GM10248 (cell line): ENCODE results near the gene GMDS.

Experiments
- CTCF ChIA-PET: fragments of 300-600 bp; sonication (Branson Sonifier 250); formaldehyde crosslinking; extraction: SDS; loops from one replicate; lab custom pipeline; 2021; ENCODE audit warnings: antibody characterized with exemption; lab: Yijun Ruan, JAX
- POLR2A ChIA-PET: fragments of 350-650 bp; sonication (Branson Sonifier 250); formaldehyde crosslinking; extraction: SDS; loops from one replicate; lab custom pipeline; 2020; ENCODE audit warnings: antibody characterized with exemption; lab: Yijun Ruan, JAX
- DNase-seq: peaks from one replicate; pipeline ENCODE4 v3.0.0; 2012; ENCODE audit errors: extremely low spot score
- TF ChIP-seq, protein P1 (sequence below): IDR thresholded peaks from 2 replicates; pipeline ENCODE4 v1.5.1; 2012; ENCODE audit warnings: mild to moderate bottlenecking, low read depth; ENCODE audit errors: extremely low read depth, missing control alignments, control extremely low read depth

Gene GMDS

GRCh38 chr6:1586861-1587450 lies 658.4 kb downstream of the GMDS start:
- TF ChIP-seq, protein P1, sequence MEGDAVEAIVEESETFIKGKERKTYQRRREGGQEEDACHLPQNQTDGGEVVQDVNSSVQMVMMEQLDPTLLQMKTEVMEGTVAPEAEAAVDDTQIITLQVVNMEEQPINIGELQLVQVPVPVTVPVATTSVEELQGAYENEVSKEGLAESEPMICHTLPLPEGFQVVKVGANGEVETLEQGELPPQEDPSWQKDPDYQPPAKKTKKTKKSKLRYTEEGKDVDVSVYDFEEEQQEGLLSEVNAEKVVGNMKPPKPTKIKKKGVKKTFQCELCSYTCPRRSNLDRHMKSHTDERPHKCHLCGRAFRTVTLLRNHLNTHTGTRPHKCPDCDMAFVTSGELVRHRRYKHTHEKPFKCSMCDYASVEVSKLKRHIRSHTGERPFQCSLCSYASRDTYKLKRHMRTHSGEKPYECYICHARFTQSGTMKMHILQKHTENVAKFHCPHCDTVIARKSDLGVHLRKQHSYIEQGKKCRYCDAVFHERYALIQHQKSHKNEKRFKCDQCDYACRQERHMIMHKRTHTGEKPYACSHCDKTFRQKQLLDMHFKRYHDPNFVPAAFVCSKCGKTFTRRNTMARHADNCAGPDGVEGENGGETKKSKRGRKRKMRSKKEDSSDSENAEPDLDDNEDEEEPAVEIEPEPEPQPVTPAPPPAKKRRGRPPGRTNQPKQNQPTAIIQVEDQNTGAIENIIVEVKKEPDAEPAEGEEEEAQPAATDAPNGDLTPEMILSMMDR = no peak
- no peak for DNase-seq
- ChIA-PET POLR2A (interaction anchor here (0.6 kb wide), 1 partner anchor 605 kb away, joined by 16 read pairs; no protein-coding TSS in a partner anchor), CTCF (no interaction called here)

DNA sequence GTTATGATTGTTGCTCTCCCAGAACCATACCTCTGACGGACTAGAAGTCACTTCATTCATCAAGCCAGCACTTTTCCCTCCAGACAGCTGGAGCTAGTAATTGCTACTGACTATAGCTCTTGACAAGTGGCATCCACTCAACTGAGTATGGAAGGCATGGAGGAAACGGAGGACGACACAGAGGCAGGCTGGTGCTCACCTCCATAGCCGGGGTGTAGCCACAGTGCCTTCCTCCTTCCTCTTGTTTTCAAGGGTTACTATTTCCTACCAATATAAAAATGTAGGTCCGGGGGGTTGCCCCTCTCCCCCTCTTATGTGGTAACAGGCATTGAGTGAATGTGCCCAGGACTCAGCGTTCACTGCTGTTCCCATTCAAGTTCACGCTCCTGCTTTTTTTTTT lies 659.1 kb downstream of the GMDS start:
- DNase-seq = no peak
- TF ChIP-seq, protein P1 = no peak
- ChIA-PET POLR2A (interaction anchor here (0.6 kb wide), 1 partner anchor 606 kb away, joined by 16 read pairs; no protein-coding TSS in a partner anchor), CTCF (interaction anchor here (1.2 to 1.9 kb wide), 2 partner anchors 10 to 863 kb away, joined by 3 to 7 read pairs; no protein-coding TSS in a partner anchor)

DNA sequence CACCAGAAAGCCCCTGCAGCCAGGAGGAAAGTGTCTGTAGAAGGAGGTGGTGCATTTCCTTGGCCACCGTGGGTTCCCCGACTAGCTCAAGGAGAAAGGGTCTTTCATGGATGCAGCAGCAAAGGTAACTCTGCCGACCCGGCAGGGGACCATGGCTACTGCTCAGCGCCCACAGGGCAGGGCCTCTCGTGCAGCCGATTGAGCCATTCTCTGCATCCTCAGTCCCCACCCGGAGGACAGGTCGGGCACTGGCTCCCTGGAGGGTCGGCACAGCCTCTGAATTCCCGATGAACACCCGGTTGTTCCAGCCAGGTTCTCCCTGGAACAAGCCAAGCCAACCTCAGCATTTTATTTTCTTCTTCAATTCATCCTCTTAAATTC lies 659.7 kb downstream of the GMDS start:
- ChIA-PET POLR2A (no interaction called here), CTCF (interaction anchor here (1.2 to 1.9 kb wide), 2 partner anchors 10 to 863 kb away, joined by 3 to 7 read pairs; no protein-coding TSS in a partner anchor)
- DNase-seq = no peak
- TF ChIP-seq, protein P1 = no peak

DNA sequence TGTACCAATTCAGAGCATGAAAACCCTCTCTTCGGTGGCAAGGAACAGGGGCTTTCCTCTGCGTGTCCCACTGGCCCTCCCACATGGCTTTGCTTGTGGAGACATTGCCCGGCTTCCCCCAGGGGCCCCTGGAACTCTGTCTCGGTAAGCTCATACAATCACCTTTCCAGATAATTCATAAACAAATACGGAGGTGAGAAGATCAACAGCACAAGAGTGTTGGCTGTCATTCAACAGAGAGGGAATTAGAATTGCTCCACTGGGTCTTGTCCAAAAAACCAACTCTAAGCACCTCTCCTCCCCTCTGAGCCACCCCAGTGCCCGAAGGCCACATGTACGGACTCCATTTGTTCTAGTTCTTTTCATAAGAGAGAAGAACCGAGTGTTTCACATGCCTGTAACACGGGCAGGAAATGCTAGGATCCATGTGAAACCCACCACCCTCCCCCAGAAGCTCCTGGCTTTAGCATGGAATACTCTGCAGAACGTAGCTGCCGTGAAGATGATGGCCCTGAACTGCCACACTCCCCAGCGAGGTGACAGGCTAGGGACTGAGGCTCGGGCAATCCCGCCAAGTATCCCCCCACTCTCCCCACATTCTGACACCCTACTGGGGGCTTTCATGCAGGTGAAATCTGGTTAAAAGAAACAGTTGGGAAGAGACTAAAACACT lies 660.3 kb downstream of the GMDS start:
- ChIA-PET CTCF (interaction anchor here (1.2 to 1.9 kb wide), 2 partner anchors 11 to 864 kb away, joined by 3 to 7 read pairs; no protein-coding TSS in a partner anchor), POLR2A (no interaction called here)
- TF ChIP-seq, protein P1 = no peak
- DNase-seq = no peak

DNA sequence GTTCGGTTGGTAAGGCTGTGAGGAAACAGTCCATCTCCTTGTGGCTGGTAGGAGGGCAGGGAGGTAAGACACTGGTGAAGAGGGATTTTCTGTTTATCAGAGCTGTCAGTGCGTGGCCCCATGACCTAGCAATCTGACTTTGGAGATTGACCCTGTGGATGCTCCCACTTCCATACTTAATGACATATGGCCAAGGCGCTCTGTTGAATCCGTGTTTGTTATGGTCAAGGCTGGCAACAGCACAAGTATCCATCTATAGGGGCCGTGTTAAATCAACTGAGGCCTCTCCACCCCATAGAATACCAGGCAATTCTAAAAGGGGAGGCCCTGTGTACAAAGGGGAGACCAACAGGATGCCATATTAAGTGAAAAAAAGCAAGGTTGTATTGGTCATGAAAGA lies 661.3 kb downstream of the GMDS start:
- ChIA-PET POLR2A (no interaction called here), CTCF (no interaction called here)
- no peak for DNase-seq
- TF ChIP-seq, protein P1 = no peak

DNA sequence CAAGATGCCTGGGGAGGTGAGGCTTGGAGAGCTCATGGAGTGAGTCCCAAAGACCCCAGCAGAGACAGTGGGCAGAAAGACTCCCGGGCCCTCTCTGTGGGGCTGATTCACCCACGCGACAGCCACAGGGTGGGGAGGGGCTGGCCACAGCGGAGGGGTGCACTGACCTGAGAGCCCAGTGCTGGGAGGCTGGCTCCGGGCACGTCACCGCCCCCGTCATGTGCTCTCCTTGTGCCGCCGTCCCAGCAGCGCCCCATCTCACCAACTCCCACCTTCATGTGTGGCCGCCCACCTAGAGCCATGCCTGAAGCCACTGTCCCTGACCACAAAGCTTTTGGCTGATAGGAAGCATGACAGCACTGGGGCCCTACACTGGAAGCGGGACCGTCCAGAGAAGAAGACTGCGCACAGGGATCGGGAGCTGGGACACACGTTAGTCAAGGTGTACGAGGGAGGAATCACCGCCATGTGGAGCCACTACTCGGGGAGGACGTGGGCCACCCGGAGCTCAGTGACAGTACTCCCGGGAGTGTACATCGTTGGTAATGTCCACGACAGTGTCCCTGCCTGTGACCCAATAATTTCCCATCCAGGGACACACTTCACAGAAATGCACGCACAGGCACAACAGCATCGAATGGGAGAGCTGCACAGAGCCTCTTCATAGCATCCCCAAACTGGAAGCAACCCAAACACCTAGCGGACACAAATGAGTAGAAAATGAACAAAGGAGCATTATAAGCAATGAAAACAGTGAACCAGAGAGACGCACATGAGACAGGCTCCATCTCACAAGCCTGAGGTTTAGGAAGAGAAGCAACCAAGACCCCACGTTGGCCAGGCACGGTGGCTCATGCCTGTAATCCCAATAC lies 664.0 kb downstream of the GMDS start:
- TF ChIP-seq, protein P1 = no peak
- DNase-seq = no peak
- ChIA-PET CTCF (interaction anchor here (0.9 to 1.4 kb wide), 3 partner anchors 12 to 27 kb away, joined by 3 to 4 read pairs (median 4); no protein-coding TSS in a partner anchor), POLR2A (no interaction called here)
